K562 (cell line): Measurements from ENCODE around the gene GCNT2. TPM values are rescaled to one million over a fixed set of nuclear protein-coding genes. Genes with fewer than 3 reads are reported as not detected.

Source experiments
- ATAC-seq: fragments of 200-7000 bp; cut with Tn5 transposase; 3 replicates; pipeline ENCODE4 v1.9.1; 2020; ENCODE audit warnings: moderate library complexity
- BruUV-seq: library from RNA; stranded (reverse); fragments of 400-500 nt; replicated peaks from 2 replicates; lab custom pipeline; 2021; lab: Mats Ljungman, UMichigan
- CTCF ChIA-PET: fragments of 300-600 bp; formaldehyde crosslinking; extraction: SDS; loops from one replicate; lab custom pipeline; 2021; ENCODE audit warnings: low intra/inter-chr PET ratio; lab: Yijun Ruan, JAX
- POLR2A ChIA-PET: fragments of 300-600, 350-650 bp; sonication (Branson Sonifier 250); formaldehyde crosslinking; extraction: SDS; loops from one replicate; lab custom pipeline; 2021; ENCODE audit warnings: antibody characterized with exemption, inconsistent platforms; lab: Yijun Ruan, JAX
- DNase-seq, 4 experiments: peaks; one replicate each; pipeline versions ENCODE4 v3.0.0 to v3.0.0-alpha.2; 2011 to 2018; ENCODE audit warnings: low spot score in 3 of 4, mixed read lengths in 3 of 4; ENCODE audit errors: extremely low read depth in 1 of 4
- FAIRE-seq: peaks from 2 replicates; lab custom pipeline; 2011; peaks lifted over from hg19 to GRCh38; lab: Jason Lieb, UNC
- H2AFZ ChIP-seq: 2 replicates; pipeline ENCODE4 v1.6.0; 2011; ENCODE audit warnings: low read depth, low read length, control low read depth, inconsistent platforms
- H3K27ac ChIP-seq: fragments of 200-600 bp; 3 replicates; pipeline ENCODE4 v1.8.0; 2011; ENCODE audit warnings: low read depth, mild to moderate bottlenecking, control low read depth, inconsistent platforms, low read length, moderate library complexity, mixed read lengths; ENCODE audit errors: extremely low read depth
- H3K27me3 ChIP-seq, 2 experiments: fragments of 300-600 bp in 1 of 2; 2 replicates in 1 of 2; 3 replicates in 1 of 2; pipeline versions ENCODE4 v1.6.0 to v1.8.0; 2011; ENCODE audit warnings: inconsistent platforms in 2 of 2, low read length in 2 of 2, mild to moderate bottlenecking in 1 of 2, mixed read lengths in 1 of 2, moderate library complexity in 1 of 2; ENCODE audit not compliant: control insufficient read depth in 2 of 2, insufficient read depth in 2 of 2
- H3K36me3 ChIP-seq: fragments of 300-600 bp; 3 replicates; pipeline ENCODE4 v1.8.0; 2011; ENCODE audit warnings: mild to moderate bottlenecking, low read length, inconsistent platforms; ENCODE audit not compliant: control insufficient read depth, insufficient read depth
- H3K4me1 ChIP-seq, 2 experiments: fragments of 200-600 bp in 1 of 2; replicated peaks in 1 of 2; 2 replicates in 1 of 2; 3 replicates in 1 of 2; pipeline versions ENCODE4 v1.5.1 to v1.8.0; 2011; ENCODE audit warnings: inconsistent platforms in 2 of 2, low read length in 2 of 2, mild to moderate bottlenecking in 1 of 2, mixed read lengths in 1 of 2, moderate library complexity in 1 of 2; ENCODE audit not compliant: control insufficient read depth in 2 of 2, insufficient read depth in 2 of 2
- H3K4me2 ChIP-seq: 2 replicates; pipeline ENCODE4 v1.6.1; 2011; ENCODE audit warnings: low read length, control low read depth, inconsistent platforms, mixed read lengths; ENCODE audit not compliant: insufficient read depth
- H3K4me3 ChIP-seq: fragments of 200-600 bp; sonication (generic), shearing (Covaris generic); 2 replicates; pipeline ENCODE4 v1.5.1; 2016; ENCODE audit warnings: control low read depth, inconsistent platforms
- H3K79me2 ChIP-seq: fragments of 200-600 bp; 3 replicates; pipeline ENCODE4 v1.8.0; 2011; ENCODE audit warnings: low read length, inconsistent platforms; ENCODE audit not compliant: control insufficient read depth, insufficient read depth
- H3K9ac ChIP-seq, 2 experiments: 2 replicates each; pipeline versions ENCODE4 v1.6.0 to v1.6.1; 2011; ENCODE audit warnings: low read depth in 2 of 2, low read length in 2 of 2, control low read depth in 1 of 2, inconsistent platforms in 1 of 2, mild to moderate bottlenecking in 1 of 2, mixed read lengths in 1 of 2; ENCODE audit not compliant: insufficient read depth in 1 of 2
- H3K9me1 ChIP-seq: one replicate; pipeline ENCODE4 v1.6.0; 2011; ENCODE audit warnings: inconsistent platforms, mild to moderate bottlenecking, low read length, moderate library complexity; ENCODE audit not compliant: control insufficient read depth, insufficient read depth
- H3K9me3 ChIP-seq: replicated peaks from 2 replicates; pipeline ENCODE4 v1.5.1; 2011; ENCODE audit warnings: low read depth, low read length, inconsistent platforms; ENCODE audit not compliant: control insufficient read depth, insufficient read depth
- H4K20me1 ChIP-seq: replicated peaks from 2 replicates; pipeline ENCODE4 v1.6.1; 2011; ENCODE audit warnings: low read length, inconsistent platforms, mixed read lengths; ENCODE audit not compliant: control insufficient read depth, insufficient read depth
- CHD1 ChIP-seq: fragments of 200-600 bp; sonication (generic); IDR thresholded peaks from one replicate; pipeline ENCODE4 v1.6.1; 2012; ENCODE audit warnings: mild to moderate bottlenecking, moderate library complexity, low read length, inconsistent platforms
- E2F3 ChIP-seq: fragments of 250-450 bp; sonication (Bioruptor Pico); IDR thresholded peaks from 2 replicates; pipeline ENCODE4 v1.4.0; 2020; ENCODE audit warnings: mild to moderate bottlenecking
- FOXO4 ChIP-seq: fragments of 450-650 bp; formaldehyde crosslinking; IDR thresholded peaks from 2 replicates; pipeline ENCODE4 v1.4.0; 2020; ENCODE audit warnings: mild to moderate bottlenecking, moderate library complexity
- MIER1 ChIP-seq: fragments of 450-650 bp; IDR thresholded peaks from 2 replicates; pipeline ENCODE4 v1.6.1; 2016; ENCODE audit warnings: antibody characterized with exemption, mild to moderate bottlenecking, low read depth
- NRF1 ChIP-seq, 2 experiments: fragments of 450-650 bp; IDR thresholded peaks in 1 of 2; conservative IDR thresholded peaks in 1 of 2; 2 replicates each; pipeline ENCODE4 v1.6.1; 2014; ENCODE audit warnings: mild to moderate bottlenecking in 2 of 2
- PCBP2 ChIP-seq: fragments of 200-400 bp; formaldehyde crosslinking; IDR thresholded peaks from 2 replicates; pipeline ENCODE4 v1.6.1; 2018; ENCODE audit warnings: low read length, low read depth, mild to moderate bottlenecking, moderate library complexity; ENCODE audit not compliant: poor library complexity, severe bottlenecking
- TSHZ1 ChIP-seq: fragments of 250-450 bp; sonication (Bioruptor Pico); IDR thresholded peaks from 2 replicates; pipeline ENCODE4 v1.4.0; 2020; ENCODE audit warnings: mild to moderate bottlenecking, moderate library complexity
- ZBTB8A ChIP-seq: fragments of 450-650 bp; IDR thresholded peaks from 2 replicates; pipeline ENCODE4 v1.6.1; 2018; ENCODE audit warnings: mild to moderate bottlenecking, moderate library complexity; ENCODE audit not compliant: partially characterized antibody
- ZNF766 ChIP-seq: fragments of 200-800 bp; sonication (Bioruptor generic); conservative IDR thresholded peaks from 2 replicates; pipeline ENCODE4 v1.6.1; 2016; ENCODE audit warnings: missing genetic modification characterization, missing compliant biosample characterization
- WGBS: fragments of 100-300 bp; shearing (Covaris generic); methylation state at CpG from one replicate; pipeline ENCODE4 v1.1.6; 2016; ENCODE audit warnings: low coverage, mixed read lengths; ENCODE audit not compliant: insufficient coverage; ENCODE audit errors: missing lambda C conversion rate; 5-methylcytosine and 5-hydroxymethylcytosine counted together
- in situ Hi-C: fragments of 300-500 bp; cut with MboI; formaldehyde crosslinking; loops from 4 replicates; pipeline ENCODE4 v1.15.0; 2018; ENCODE audit warnings: inconsistent platforms, mixed read lengths
- intact Hi-C: fragments of 100-400 bp; cut with micrococcal nuclease; formaldehyde crosslinking; loops from 2 replicates; pipeline ENCODE4 v1.14.2; 2022
- polyA plus RNA-seq, 8 experiments: library from polyadenylated mRNA; depleted of rRNA in 4 of 8; stranded (reverse) in 5 of 8; unstranded in 3 of 8; fragments of >200 nt; fragmentation: Nextera tagmentation in 2 of 8; fragmentation: Illumina TruSeq in 1 of 8; extraction: Ambion mirVana in 2 of 8; extraction: Trizol in 1 of 8; gene quantifications; 2 replicates each; pipeline versions ENCODE4 v1.2.1 to v1.2.3, GENCODE V29; 2011 to 2014; ENCODE audit warnings: inconsistent platforms in 1 of 8, missing spikeins in 1 of 8
- total RNA-seq, 7 experiments: library from RNA; depleted of rRNA in 6 of 7; stranded (reverse); fragments of >200 nt in 6 of 7; fragmentation: Illumina TruSeq in 2 of 7; extraction: Trizol in 2 of 7; gene quantifications; 2 replicates each; pipeline versions ENCODE4 v1.2.1 to v1.2.3, GENCODE V29; 2011 to 2021; ENCODE audit warnings: low replicate concordance in 1 of 7

Gene GCNT2
- total and polyA plus RNA-seq, 9 of the 15 experiments (the other 6 are each of a cell fraction or from before 2014, with no cell fraction given), result 0.78 to 2.6 (median 1.6) TPM

- TF ChIP-seq MIER1, result no peak
- TF ChIP-seq ZNF766 (CRISPR knock-in tag), result peak; percentile 90
- WGBS, result 0% methylated on average over 1 of the region's 1 CpG
- no peaks in the 10 kb centered on the region for H3K9me1 ChIP-seq
- DNase-seq (no peak), FAIRE-seq (no peak), ATAC-seq (no peak)
- POLR2A ChIA-PET, result no interaction called here
- no peaks in the 10 kb centered on the region for H3K9me3 ChIP-seq
- H3K4me2 ChIP-seq, result no peak overlapping the region
- no TSS peak for BruUV-seq
- CTCF ChIA-PET, result no interaction called here
- H3K4me1 ChIP-seq, result no peaks in the 10 kb centered on the region
- peaks cover 0 to 4% of the 10 kb centered on the region in 2 experiments; a peak in 3 of 5 replicates for H3K27me3 ChIP-seq
- H2AFZ ChIP-seq, result no peak overlapping the region
- no peaks in the 10 kb centered on the region for H3K36me3 ChIP-seq
- in situ Hi-C loops, result no loop called here
- no peak overlapping the region for H3K9ac ChIP-seq
- H3K79me2 ChIP-seq, result no peaks in the 10 kb centered on the region
- no peak overlapping the region for H3K4me3 ChIP-seq
- no peaks in the 10 kb centered on the region for H4K20me1 ChIP-seq
- intact Hi-C loops, result no loop called here
- no peak overlapping the region for H3K27ac ChIP-seq
Observed at GRCh38 chr6:10609038-10609437, 87.9 kb downstream of the GCNT2 start.

- Histone ChIP-seq H3K4me2 (no peak overlapping the region), H3K79me2 (no peaks in the 10 kb centered on the region), H3K9me1 (no peaks in the 10 kb centered on the region), H3K36me3 (no peaks in the 10 kb centered on the region), H3K9me3 (no peaks in the 10 kb centered on the region), H3K27me3 (peaks cover 0 to 4% of the 10 kb centered on the region in 2 experiments; a peak in 3 of 5 replicates), H3K27ac (no peak overlapping the region), H3K4me1 (no peaks in the 10 kb centered on the region), H2AFZ (no peak overlapping the region), H4K20me1 (no peaks in the 10 kb centered on the region), H3K4me3 (no peak overlapping the region), H3K9ac (no peak overlapping the region)
- intact Hi-C loops (no loop called here), in situ Hi-C loops (no loop called here)
- BruUV-seq, result no TSS peak
- no peak for DNase-seq
- FAIRE-seq, result no peak
- ChIA-PET CTCF (no interaction called here), POLR2A (no interaction called here)
- ATAC-seq, result no peak
- WGBS, result 0% methylated on average over 1 of the region's 1 CpG
- no peak for TF ChIP-seq NRF1 (conservative IDR thresholded peaks at IDR 0.05 in 1 of 2, IDR thresholded peaks at IDR 0.05 in 1 of 2)
- TF ChIP-seq E2F3, result no peak
- TF ChIP-seq CHD1, result no peak
- no peak for TF ChIP-seq PCBP2
- no peak for TF ChIP-seq FOXO4 (CRISPR knock-in tag)
- no peak for TF ChIP-seq ZBTB8A
- TF ChIP-seq TSHZ1, result no peak
Observed at GRCh38 chr6:10610289-10610688, 89.1 kb downstream of the GCNT2 start.
